NCI-H1436 treated with DMSO at 0.1 percent for 48 hours (cell line): Measurements from ENCODE around the gene NAT8.
"Not testable (repeated sequence)": the region's sequence is repeated elsewhere in the genome, so short reads cannot be mapped to it uniquely, and the experiment has no call there.

Experiments used
- DNase-seq: peaks from one replicate; lab custom pipeline; 2025; lab: John Stamatoyannopoulos, UW

The NAT8 gene

GRCh38 chr2:73636977-73637376 lies 5.2 kb downstream of the NAT8 start:
- DNase-seq: not testable (repeated sequence)

GRCh38 chr2:73630662-73631266 lies 11.5 kb downstream of the NAT8 start:
- not testable (repeated sequence) for DNase-seq

GRCh38 chr2:73628493-73628892 lies 13.7 kb downstream of the NAT8 start:
- DNase-seq: not testable (repeated sequence)

- DNase-seq: not testable (repeated sequence)
Measured at GRCh38 chr2:73626237-73626636, 16.0 kb downstream of the NAT8 start.

- DNase-seq: not testable (repeated sequence)
Measured at GRCh38 chr2:73624625-73625024, 17.6 kb downstream of the NAT8 start.

- not testable (repeated sequence) for DNase-seq
Measured at GRCh38 chr2:73624036-73624435, 18.2 kb downstream of the NAT8 start.

GRCh38 chr2:73619925-73620324 lies 22.3 kb downstream of the NAT8 start:
- DNase-seq: not testable (repeated sequence)

- DNase-seq: no peak
Measured at GRCh38 chr2:73614997-73615396, 27.2 kb downstream of the NAT8 start.

GRCh38 chr2:73614105-73614504 lies 28.1 kb downstream of the NAT8 start:
- no peak for DNase-seq

GRCh38 chr2:73611867-73612266 lies 30.4 kb downstream of the NAT8 start:
- no peak for DNase-seq

GRCh38 chr2:73611193-73611592 lies 31.0 kb downstream of the NAT8 start:
- DNase-seq: no peak

GRCh38 chr2:73610111-73610510 lies 32.1 kb downstream of the NAT8 start:
- DNase-seq: no peak

- not testable (repeated sequence) for DNase-seq
Measured at GRCh38 chr2:73604589-73604988, 37.6 kb downstream of the NAT8 start.

GRCh38 chr2:73603099-73603588 lies 39.1 kb downstream of the NAT8 start:
- DNase-seq: not testable (repeated sequence)

- no peak for DNase-seq
Measured at GRCh38 chr2:73601780-73602179, 40.4 kb downstream of the NAT8 start.

- no peak for DNase-seq
Measured at GRCh38 chr2:73594251-73594650, 48.0 kb downstream of the NAT8 start.

GRCh38 chr2:73593680-73594079 lies 48.5 kb downstream of the NAT8 start:
- no peak for DNase-seq
